HPDE6-E6E7 (cell line): ENCODE measurements around the gene FOXC2.

ENCODE experiments used
- DNase-seq: peaks from one replicate; pipeline ENCODE4 v3.0.0; 2011; ENCODE audit warnings: missing footprints; ENCODE audit errors: extremely low spot score

FOXC2 gene

GRCh38 chr16:86614699-86615098 lies 48.1 kb downstream of the FOXC2 start:
- no peak for DNase-seq

GRCh38 chr16:86616906-86617305 lies 50.3 kb downstream of the FOXC2 start:
- DNase-seq: no peak

GRCh38 chr16:86618431-86619238 lies 52.0 kb downstream of the FOXC2 start:
- DNase-seq: peak; percentile 41
